Measurements from ENCODE around the gene ULK4. TPM values are rescaled to one million over a fixed set of nuclear protein-coding genes. Genes with fewer than 3 reads are reported as not detected.
"Not testable (repeated sequence)": the region's sequence is repeated elsewhere in the genome, so short reads cannot be mapped to it uniquely, and the experiment has no call there.

ULK4 gene
- total RNA-seq, 2 donors from 2014 or later = 11.1 to 17.9 TPM

DNA sequence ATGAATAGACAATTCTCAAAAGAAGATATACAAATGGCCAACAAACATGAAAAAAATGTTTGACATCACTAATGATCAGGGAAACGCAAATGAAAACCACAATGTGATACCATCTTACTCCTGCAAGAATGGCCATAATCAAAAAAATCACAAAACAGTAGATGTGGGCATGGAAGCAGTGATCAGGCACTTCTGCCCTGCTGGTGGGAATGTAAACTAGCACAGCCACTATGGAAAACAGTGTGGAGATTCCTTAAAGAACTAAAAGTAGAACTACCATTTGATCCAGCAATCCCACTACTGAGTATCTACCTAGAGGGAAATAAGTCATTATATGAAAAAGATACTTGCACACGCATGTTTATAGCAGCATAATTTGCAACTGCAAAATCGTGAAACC is 677.0 kb downstream of the ULK4 start:
- H3K27me3 ChIP-seq (ENCODE audit: control insufficient read depth, insufficient read depth, low read length, poor library complexity, severe bottlenecking); H3K4me1 ChIP-seq (ENCODE audit: control insufficient read depth, insufficient read depth, low read length); H3K4me3 ChIP-seq (ENCODE audit: low read length); H3K36me3 ChIP-seq (ENCODE audit: control insufficient read depth, insufficient read depth, low read length); H3K36me3 Mint-ChIP-seq (ENCODE audit: low read depth); DNase-seq; H3K9ac ChIP-seq (ENCODE audit: extremely low read depth, low read length, poor library complexity, severe bottlenecking); H3K27ac Mint-ChIP-seq; H3K27ac ChIP-seq (ENCODE audit: low read depth, low read length); H3K9me3 ChIP-seq (ENCODE audit: control insufficient read depth, low read length); H3K4me3 Mint-ChIP-seq; H3K27me3 Mint-ChIP-seq (ENCODE audit: insufficient read depth): not testable (repeated sequence)
- Mint-ChIP-seq H3K9me3 (peaks cover 29% of the 10 kb centered on the region), H3K4me1 (peaks cover 15% of the 10 kb centered on the region)
- TF ChIP-seq CTCF (conservative IDR thresholded peaks at IDR 0.05) = peak; percentile 50
- 88 to 100% methylated on average over 1 to 2 of the region's 3 CpGs for WGBS, 2 experiments (ENCODE audit: insufficient coverage in 1 of 2, insufficient read length in 1 of 2)

DNA sequence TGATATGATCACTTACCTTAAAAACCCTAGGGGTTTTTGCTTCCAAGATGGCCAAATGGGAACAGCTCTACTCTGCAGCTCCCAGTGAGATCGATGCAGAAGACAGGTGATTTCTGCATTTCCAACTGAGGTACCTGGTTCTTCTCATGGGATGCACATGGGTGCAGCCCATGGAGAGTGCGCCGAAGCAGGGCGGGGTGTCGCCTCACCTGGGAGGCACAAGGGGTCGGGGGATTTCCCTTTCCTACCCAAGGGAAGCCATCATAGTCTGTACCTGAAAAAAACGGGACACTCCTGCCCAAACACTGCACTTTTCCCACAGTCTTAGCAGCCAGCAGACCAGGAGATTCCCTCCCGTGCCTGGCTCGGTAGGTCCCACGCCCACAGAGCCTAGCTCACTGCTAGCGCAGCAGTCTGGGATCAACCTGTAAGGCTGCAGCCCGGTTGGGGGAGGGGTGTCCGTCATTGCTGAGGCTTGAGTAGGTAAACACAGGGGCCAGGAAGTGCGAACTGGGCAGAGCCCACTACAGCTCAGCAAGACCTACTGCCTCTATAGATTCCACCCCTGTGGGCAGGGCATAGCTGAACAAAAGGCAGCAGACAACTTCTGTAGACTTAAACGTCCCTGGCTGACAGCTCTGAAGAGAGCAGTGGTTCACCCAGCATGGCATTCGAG is 684.0 kb downstream of the ULK4 start:
- Histone ChIP-seq H3K4me1 (ENCODE audit: control insufficient read depth, insufficient read depth, low read length) (no peaks in the 10 kb centered on the region), H3K9me3 (ENCODE audit: control insufficient read depth, low read length) (no peaks in the 10 kb centered on the region), H3K27ac (ENCODE audit: low read depth, low read length) (no peak overlapping the region), H3K36me3 (ENCODE audit: control insufficient read depth, insufficient read depth, low read length) (no peaks in the 10 kb centered on the region), H3K27me3 (ENCODE audit: control insufficient read depth, insufficient read depth, low read length, poor library complexity, severe bottlenecking) (no peaks in the 10 kb centered on the region), H3K9ac (ENCODE audit: extremely low read depth, low read length, poor library complexity, severe bottlenecking) (no peak overlapping the region), H3K4me3 (ENCODE audit: low read length) (peak overlapping the region; percentile 12)
- Mint-ChIP-seq H3K27me3 (ENCODE audit: insufficient read depth) (no peaks in the 10 kb centered on the region), H3K27ac (no peak overlapping the region), H3K4me1 (peaks cover 9% of the 10 kb centered on the region), H3K9me3 (peaks cover 14% of the 10 kb centered on the region), H3K36me3 (ENCODE audit: low read depth) (no peaks in the 10 kb centered on the region), H3K4me3 (no peak overlapping the region)
- TF ChIP-seq CTCF (conservative IDR thresholded peaks at IDR 0.05) = no peak
- WGBS, 2 experiments (ENCODE audit: insufficient coverage in 1 of 2, insufficient read length in 1 of 2) = 76 to 82% methylated on average over 7 to 16 of the region's 16 CpGs
- DNase-seq = peak; percentile 66

GRCh38 chr3:41276191-41276590 is 685.7 kb downstream of the ULK4 start:
- Mint-ChIP-seq H3K27ac (no peak overlapping the region), H3K4me3 (no peak overlapping the region), H3K9me3 (peaks cover 10% of the 10 kb centered on the region), H3K36me3 (ENCODE audit: low read depth) (peaks cover 2% of the 10 kb centered on the region), H3K4me1 (peaks cover 9% of the 10 kb centered on the region), H3K27me3 (ENCODE audit: insufficient read depth) (no peaks in the 10 kb centered on the region)
- Histone ChIP-seq H3K36me3 (ENCODE audit: control insufficient read depth, insufficient read depth, low read length) (no peaks in the 10 kb centered on the region), H3K4me1 (ENCODE audit: control insufficient read depth, insufficient read depth, low read length) (no peaks in the 10 kb centered on the region), H3K27me3 (ENCODE audit: control insufficient read depth, insufficient read depth, low read length, poor library complexity, severe bottlenecking) (no peaks in the 10 kb centered on the region), H3K4me3 (ENCODE audit: low read length) (no peak overlapping the region), H3K9ac (ENCODE audit: extremely low read depth, low read length, poor library complexity, severe bottlenecking) (no peak overlapping the region), H3K27ac (ENCODE audit: low read depth, low read length) (no peak overlapping the region), H3K9me3 (ENCODE audit: control insufficient read depth, low read length) (no peaks in the 10 kb centered on the region)
- DNase-seq = no peak
- TF ChIP-seq CTCF (conservative IDR thresholded peaks at IDR 0.05) = no peak
- WGBS, 2 experiments (ENCODE audit: insufficient coverage in 1 of 2, insufficient read length in 1 of 2) = 91 to 94% methylated on average over 2 to 4 of the region's 4 CpGs

Data from endodermal cell (in vitro differentiated cells).